ENCODE data around the gene CCDC87.

Gene CCDC87

DNA sequence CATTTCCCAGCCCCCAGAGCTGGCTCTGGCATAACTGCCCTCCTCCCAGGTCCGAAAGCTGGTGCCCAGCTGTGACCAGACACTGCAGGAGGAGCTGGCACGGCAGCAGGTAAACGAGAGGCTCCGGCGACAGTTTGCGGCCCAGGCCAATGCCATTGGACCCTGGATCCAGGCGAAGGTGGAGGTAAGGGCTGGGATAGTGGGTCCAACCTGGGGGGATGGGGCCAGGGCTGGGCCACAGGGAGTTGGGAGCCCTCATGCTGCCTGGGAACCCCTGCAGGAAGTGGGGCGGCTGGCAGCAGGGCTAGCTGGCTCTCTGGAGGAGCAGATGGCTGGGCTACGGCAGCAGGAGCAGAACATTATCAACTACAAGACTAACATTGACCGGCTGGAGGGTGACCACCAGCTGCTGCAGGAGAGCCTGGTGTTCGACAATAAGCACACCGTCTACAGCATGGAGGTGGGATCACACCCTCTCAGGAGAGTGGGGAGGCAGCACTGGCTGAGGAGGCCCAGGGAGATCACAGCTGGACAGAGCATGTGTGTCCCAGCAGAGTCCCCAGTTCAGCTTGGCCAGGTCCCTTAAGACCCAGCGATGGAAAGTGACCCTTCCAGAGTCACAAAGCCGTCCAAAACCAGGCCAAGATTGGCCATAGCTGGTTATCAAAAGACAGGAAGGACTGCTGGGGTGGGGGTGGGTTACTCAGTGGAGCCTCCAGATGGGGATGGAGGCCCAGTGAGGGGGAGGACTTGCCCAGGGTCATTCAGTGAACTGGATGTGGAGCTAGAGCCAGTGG lies 31.5 kb downstream of the CCDC87 start:
- Histone ChIP-seq H4K20me1 (ENCODE audit: low read depth, low read length) (no peaks in the 10 kb centered on the region), H3K27me3 (ENCODE audit: low read length) (no peaks in the 10 kb centered on the region), H3K9me3 (ENCODE audit: insufficient read depth, low read length) (no peaks in the 10 kb centered on the region), H3F3A (ENCODE audit: insufficient read depth) (no peaks in the 10 kb centered on the region), H2AFZ (ENCODE audit: low read depth, low read length, severe bottlenecking) (no peak overlapping the region), H3K9ac (ENCODE audit: low read length) (no peak overlapping the region), H3K9me2 (replicated peaks; ENCODE audit: insufficient read depth, low read length) (no peaks in the 10 kb centered on the region), H3K27ac (ENCODE audit: low read depth, low read length) (no peak overlapping the region), H3K79me2 (ENCODE audit: insufficient read depth, low read length) (no peaks in the 10 kb centered on the region), H3K4me3 (ENCODE audit: insufficient read depth, low read length, poor library complexity, severe bottlenecking) (no peak overlapping the region), H3K36me3 (ENCODE audit: low read length) (no peaks in the 10 kb centered on the region), H3K4me2 (ENCODE audit: low read depth, low read length, poor library complexity, severe bottlenecking) (no peak overlapping the region)
- no peak for TF ChIP-seq EZH2phosphoT487 (conservative IDR thresholded peaks at IDR 0.05; ENCODE audit: low read length)
- TF ChIP-seq, protein P1, sequence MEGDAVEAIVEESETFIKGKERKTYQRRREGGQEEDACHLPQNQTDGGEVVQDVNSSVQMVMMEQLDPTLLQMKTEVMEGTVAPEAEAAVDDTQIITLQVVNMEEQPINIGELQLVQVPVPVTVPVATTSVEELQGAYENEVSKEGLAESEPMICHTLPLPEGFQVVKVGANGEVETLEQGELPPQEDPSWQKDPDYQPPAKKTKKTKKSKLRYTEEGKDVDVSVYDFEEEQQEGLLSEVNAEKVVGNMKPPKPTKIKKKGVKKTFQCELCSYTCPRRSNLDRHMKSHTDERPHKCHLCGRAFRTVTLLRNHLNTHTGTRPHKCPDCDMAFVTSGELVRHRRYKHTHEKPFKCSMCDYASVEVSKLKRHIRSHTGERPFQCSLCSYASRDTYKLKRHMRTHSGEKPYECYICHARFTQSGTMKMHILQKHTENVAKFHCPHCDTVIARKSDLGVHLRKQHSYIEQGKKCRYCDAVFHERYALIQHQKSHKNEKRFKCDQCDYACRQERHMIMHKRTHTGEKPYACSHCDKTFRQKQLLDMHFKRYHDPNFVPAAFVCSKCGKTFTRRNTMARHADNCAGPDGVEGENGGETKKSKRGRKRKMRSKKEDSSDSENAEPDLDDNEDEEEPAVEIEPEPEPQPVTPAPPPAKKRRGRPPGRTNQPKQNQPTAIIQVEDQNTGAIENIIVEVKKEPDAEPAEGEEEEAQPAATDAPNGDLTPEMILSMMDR (IDR thresholded peaks at IDR 0.05; ENCODE audit: insufficient read depth, low read length, poor library complexity, severe bottlenecking), result no peak

DNA sequence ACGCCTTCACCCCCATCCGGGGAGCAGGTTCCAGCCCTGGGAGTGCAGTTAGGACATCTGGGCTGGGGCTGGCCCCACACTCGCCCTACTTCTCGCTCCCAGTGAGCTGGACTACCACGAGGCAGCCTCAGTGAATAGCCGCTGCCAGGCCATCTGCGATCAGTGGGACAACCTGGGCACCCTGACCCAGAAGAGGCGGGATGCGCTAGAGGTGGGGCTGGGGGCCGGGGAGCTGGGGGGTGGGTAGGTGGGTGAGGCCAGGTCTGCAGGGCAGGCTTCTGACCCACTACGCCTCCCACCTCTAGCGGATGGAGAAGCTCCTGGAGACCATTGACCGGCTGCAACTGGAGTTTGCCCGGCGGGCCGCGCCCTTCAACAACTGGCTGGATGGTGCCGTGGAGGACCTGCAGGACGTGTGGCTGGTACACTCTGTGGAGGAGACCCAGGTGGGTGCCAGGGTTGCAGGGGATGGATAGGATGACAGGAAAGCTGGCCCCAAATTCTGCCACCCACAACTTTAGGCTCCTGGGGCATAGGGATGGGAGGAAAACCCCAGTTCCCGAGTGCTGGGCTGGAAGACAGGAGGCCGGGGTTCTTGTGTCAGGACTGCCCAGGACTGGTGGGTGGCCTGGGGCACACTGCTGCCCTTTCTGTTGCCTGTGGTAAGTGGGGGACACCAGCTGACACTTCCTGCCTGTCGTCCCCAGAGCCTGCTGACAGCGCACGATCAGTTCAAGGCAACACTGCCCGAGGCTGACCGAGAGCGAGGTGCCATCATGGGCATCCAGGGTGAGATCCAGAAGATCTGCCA lies 32.8 kb downstream of the CCDC87 start:
- no peaks in the 10 kb centered on the region for H3K9me3 ChIP-seq (ENCODE audit: insufficient read depth, low read length)
- no peaks in the 10 kb centered on the region for H3K79me2 ChIP-seq (ENCODE audit: insufficient read depth, low read length)
- H4K20me1 ChIP-seq (ENCODE audit: low read depth, low read length), result no peaks in the 10 kb centered on the region
- H3K4me3 ChIP-seq (ENCODE audit: insufficient read depth, low read length, poor library complexity, severe bottlenecking), result no peak overlapping the region
- H2AFZ ChIP-seq (ENCODE audit: low read depth, low read length, severe bottlenecking), result no peak overlapping the region
- H3K4me2 ChIP-seq (ENCODE audit: low read depth, low read length, poor library complexity, severe bottlenecking), result no peak overlapping the region
- no peaks in the 10 kb centered on the region for H3K36me3 ChIP-seq (ENCODE audit: low read length)
- no peak overlapping the region for H3K9ac ChIP-seq (ENCODE audit: low read length)
- no peak for TF ChIP-seq EZH2phosphoT487 (conservative IDR thresholded peaks at IDR 0.05; ENCODE audit: low read length)
- TF ChIP-seq, protein P1 (IDR thresholded peaks at IDR 0.05; ENCODE audit: insufficient read depth, low read length, poor library complexity, severe bottlenecking), result no peak
- H3K27ac ChIP-seq (ENCODE audit: low read depth, low read length), result no peak overlapping the region
- no peaks in the 10 kb centered on the region for H3F3A ChIP-seq (ENCODE audit: insufficient read depth)
- no peaks in the 10 kb centered on the region for H3K27me3 ChIP-seq (ENCODE audit: low read length)
- H3K9me2 ChIP-seq (replicated peaks; ENCODE audit: insufficient read depth, low read length), result no peaks in the 10 kb centered on the region

DNA sequence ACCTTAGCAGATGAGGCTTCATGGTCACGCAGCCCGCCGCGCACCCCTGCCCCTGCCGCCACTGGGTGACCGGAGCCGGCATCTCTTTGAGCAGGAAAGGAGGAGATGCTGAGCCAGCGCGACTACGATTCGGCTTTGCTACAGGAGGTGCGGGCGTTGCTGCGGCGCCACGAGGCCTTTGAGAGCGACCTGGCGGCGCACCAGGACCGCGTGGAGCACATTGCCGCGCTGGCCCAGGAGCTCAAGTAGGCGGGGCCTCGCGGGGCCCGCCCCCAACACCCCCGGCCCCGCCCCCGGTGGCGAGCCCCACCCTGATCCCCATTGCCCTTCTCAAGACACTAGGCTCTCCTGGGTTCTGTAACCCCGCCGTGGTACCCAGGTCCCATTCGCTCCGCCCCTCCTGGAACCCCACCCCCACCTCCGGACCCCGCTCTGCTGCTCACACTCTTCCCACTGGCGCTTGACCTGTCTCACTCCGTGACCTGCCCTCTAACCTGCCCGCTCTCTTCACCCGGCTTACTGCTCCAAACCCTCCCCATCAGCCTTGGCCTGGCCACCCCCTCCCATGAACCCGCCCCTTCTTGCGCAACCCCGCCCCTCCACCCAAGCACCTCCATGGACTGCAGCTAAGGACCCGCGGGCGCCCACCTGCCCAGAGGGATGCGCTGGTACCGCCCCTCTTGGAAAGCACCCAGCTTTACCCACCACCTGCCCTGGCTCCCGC lies 33.6 kb downstream of the CCDC87 start:
- no peak for TF ChIP-seq EZH2phosphoT487 (conservative IDR thresholded peaks at IDR 0.05; ENCODE audit: low read length)
- TF ChIP-seq, protein P1 (IDR thresholded peaks at IDR 0.05; ENCODE audit: insufficient read depth, low read length, poor library complexity, severe bottlenecking), result no peak
- Histone ChIP-seq H3K27me3 (ENCODE audit: low read length) (no peaks in the 10 kb centered on the region), H3K4me3 (ENCODE audit: insufficient read depth, low read length, poor library complexity, severe bottlenecking) (no peak overlapping the region), H3K36me3 (ENCODE audit: low read length) (no peaks in the 10 kb centered on the region), H3K9me2 (replicated peaks; ENCODE audit: insufficient read depth, low read length) (no peaks in the 10 kb centered on the region), H2AFZ (ENCODE audit: low read depth, low read length, severe bottlenecking) (no peak overlapping the region), H3K79me2 (ENCODE audit: insufficient read depth, low read length) (no peaks in the 10 kb centered on the region), H4K20me1 (ENCODE audit: low read depth, low read length) (no peaks in the 10 kb centered on the region), H3F3A (ENCODE audit: insufficient read depth) (no peaks in the 10 kb centered on the region), H3K4me2 (ENCODE audit: low read depth, low read length, poor library complexity, severe bottlenecking) (no peak overlapping the region), H3K27ac (ENCODE audit: low read depth, low read length) (no peak overlapping the region), H3K9ac (ENCODE audit: low read length) (no peak overlapping the region), H3K9me3 (ENCODE audit: insufficient read depth, low read length) (no peaks in the 10 kb centered on the region)
